IMR-90 (cell line): ENCODE measurements around the gene CLCN6.

Experiments used
- POLR2A ChIP-seq: IDR thresholded peaks from 2 replicates; pipeline ENCODE4 v1.6.1; 2012; ENCODE audit warnings: mild to moderate bottlenecking, low read depth, low read length
- TF ChIP-seq, protein P1 (sequence below): conservative IDR thresholded peaks from 2 replicates; pipeline ENCODE4 v1.5.1; 2012; ENCODE audit warnings: mild to moderate bottlenecking, low read depth, low read length, improper control_type of control experiment
- TF ChIP-seq, protein P2 (sequence below): fragments of 150-350 bp; IDR thresholded peaks from 2 replicates; pipeline ENCODE4 v1.6.1; 2016; ENCODE audit warnings: low read depth, mild to moderate bottlenecking, low read length, moderate library complexity, borderline replicate concordance

DNA sequence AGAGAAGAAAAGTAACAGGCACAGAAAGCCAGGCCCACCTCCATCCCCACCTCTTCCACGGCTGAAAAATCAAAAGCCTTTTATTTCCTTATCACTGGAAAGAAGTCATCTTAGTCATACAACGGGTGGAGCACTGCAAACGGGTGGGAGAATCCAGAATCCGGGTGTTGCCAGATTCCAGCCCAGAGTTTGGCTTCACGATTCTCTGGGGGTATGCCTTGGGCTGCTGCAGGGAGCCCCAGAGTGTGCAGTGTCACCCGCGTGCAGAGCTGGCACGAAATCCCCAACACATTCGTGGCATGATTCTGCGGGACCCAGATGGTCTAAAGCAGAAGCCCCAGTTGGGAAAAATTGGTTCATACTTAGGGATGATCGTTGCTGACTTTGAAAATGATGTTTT is 44.2 kb downstream of the CLCN6 start:
- TF ChIP-seq, protein P1, sequence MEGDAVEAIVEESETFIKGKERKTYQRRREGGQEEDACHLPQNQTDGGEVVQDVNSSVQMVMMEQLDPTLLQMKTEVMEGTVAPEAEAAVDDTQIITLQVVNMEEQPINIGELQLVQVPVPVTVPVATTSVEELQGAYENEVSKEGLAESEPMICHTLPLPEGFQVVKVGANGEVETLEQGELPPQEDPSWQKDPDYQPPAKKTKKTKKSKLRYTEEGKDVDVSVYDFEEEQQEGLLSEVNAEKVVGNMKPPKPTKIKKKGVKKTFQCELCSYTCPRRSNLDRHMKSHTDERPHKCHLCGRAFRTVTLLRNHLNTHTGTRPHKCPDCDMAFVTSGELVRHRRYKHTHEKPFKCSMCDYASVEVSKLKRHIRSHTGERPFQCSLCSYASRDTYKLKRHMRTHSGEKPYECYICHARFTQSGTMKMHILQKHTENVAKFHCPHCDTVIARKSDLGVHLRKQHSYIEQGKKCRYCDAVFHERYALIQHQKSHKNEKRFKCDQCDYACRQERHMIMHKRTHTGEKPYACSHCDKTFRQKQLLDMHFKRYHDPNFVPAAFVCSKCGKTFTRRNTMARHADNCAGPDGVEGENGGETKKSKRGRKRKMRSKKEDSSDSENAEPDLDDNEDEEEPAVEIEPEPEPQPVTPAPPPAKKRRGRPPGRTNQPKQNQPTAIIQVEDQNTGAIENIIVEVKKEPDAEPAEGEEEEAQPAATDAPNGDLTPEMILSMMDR, result no peak
- TF ChIP-seq, protein P2, sequence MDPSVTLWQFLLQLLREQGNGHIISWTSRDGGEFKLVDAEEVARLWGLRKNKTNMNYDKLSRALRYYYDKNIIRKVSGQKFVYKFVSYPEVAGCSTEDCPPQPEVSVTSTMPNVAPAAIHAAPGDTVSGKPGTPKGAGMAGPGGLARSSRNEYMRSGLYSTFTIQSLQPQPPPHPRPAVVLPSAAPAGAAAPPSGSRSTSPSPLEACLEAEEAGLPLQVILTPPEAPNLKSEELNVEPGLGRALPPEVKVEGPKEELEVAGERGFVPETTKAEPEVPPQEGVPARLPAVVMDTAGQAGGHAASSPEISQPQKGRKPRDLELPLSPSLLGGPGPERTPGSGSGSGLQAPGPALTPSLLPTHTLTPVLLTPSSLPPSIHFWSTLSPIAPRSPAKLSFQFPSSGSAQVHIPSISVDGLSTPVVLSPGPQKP, result no peak
- TF ChIP-seq POLR2A, result no peak
